ENCODE results near the gene ARHGAP6.

The ARHGAP6 gene

GRCh38 chrX:11215191-11215921, 450.4 kb downstream of the ARHGAP6 start:
- no peak for DNase-seq (ENCODE audit: low read depth)

- DNase-seq (ENCODE audit: low read depth): no peak
Observed at GRCh38 chrX:11214346-11215190, 451.2 kb downstream of the ARHGAP6 start.

GRCh38 chrX:11212741-11213140, 453.0 kb downstream of the ARHGAP6 start:
- no peak for DNase-seq (ENCODE audit: low read depth)

- no peak for DNase-seq (ENCODE audit: low read depth)
Observed at GRCh38 chrX:11210415-11210801, 455.3 kb downstream of the ARHGAP6 start.

GRCh38 chrX:11209798-11210414, 455.8 kb downstream of the ARHGAP6 start:
- no peak for DNase-seq (ENCODE audit: low read depth)

- no peak for DNase-seq (ENCODE audit: low read depth)
Observed at GRCh38 chrX:11206716-11207115, 459.0 kb downstream of the ARHGAP6 start.

GRCh38 chrX:11205796-11206195, 459.9 kb downstream of the ARHGAP6 start:
- DNase-seq (ENCODE audit: low read depth): no peak

- DNase-seq (ENCODE audit: low read depth): no peak
Observed at GRCh38 chrX:11197671-11198070, 468.0 kb downstream of the ARHGAP6 start.

- DNase-seq (ENCODE audit: low read depth): no peak
Observed at GRCh38 chrX:11196476-11196875, 469.2 kb downstream of the ARHGAP6 start.

GRCh38 chrX:11193035-11193469, 472.7 kb downstream of the ARHGAP6 start:
- DNase-seq (ENCODE audit: low read depth): peak; percentile 13

- DNase-seq (ENCODE audit: low read depth): no peak
Observed at GRCh38 chrX:11190745-11191510, 474.8 kb downstream of the ARHGAP6 start.

- DNase-seq (ENCODE audit: low read depth): no peak
Observed at GRCh38 chrX:11189097-11189496, 476.6 kb downstream of the ARHGAP6 start.

GRCh38 chrX:11188664-11189063, 477.1 kb downstream of the ARHGAP6 start:
- peak; percentile 28 for DNase-seq (ENCODE audit: low read depth)

GRCh38 chrX:11187001-11187400, 478.7 kb downstream of the ARHGAP6 start:
- no peak for DNase-seq (ENCODE audit: low read depth)

GRCh38 chrX:11185861-11186260, 479.9 kb downstream of the ARHGAP6 start:
- DNase-seq (ENCODE audit: low read depth): no peak

GRCh38 chrX:11180571-11180970, 485.1 kb downstream of the ARHGAP6 start:
- DNase-seq (ENCODE audit: low read depth): no peak

GRCh38 chrX:11172415-11172814, 493.3 kb downstream of the ARHGAP6 start:
- DNase-seq (ENCODE audit: low read depth): no peak

GRCh38 chrX:11171956-11172355, 493.8 kb downstream of the ARHGAP6 start:
- DNase-seq (ENCODE audit: low read depth): no peak

- no peak for DNase-seq (ENCODE audit: low read depth)
Observed at GRCh38 chrX:11164433-11164832, 501.3 kb downstream of the ARHGAP6 start.

GRCh38 chrX:11159149-11159548, 506.6 kb downstream of the ARHGAP6 start:
- DNase-seq (ENCODE audit: low read depth): no peak

GRCh38 chrX:11151799-11152559, 513.7 kb downstream of the ARHGAP6 start:
- no peak for DNase-seq (ENCODE audit: low read depth)
